Skeletal muscle satellite cell (primary cell): Measurements from ENCODE around the gene CD63. TPM values are rescaled to one million over a fixed set of nuclear protein-coding genes. Genes with fewer than 3 reads are reported as not detected.
"Not testable (repeated sequence)": the region's sequence is repeated elsewhere in the genome, so short reads cannot be mapped to it uniquely, and the experiment has no call there.

ENCODE experiments used
- H3K27me3 ChIP-seq: 2 replicates; pipeline ENCODE4 v1.7.0; 2013; ENCODE audit warnings: low read length; ENCODE audit not compliant: control insufficient read depth, insufficient read depth
- H3K36me3 ChIP-seq: 2 replicates; pipeline ENCODE4 v1.7.0; 2013; ENCODE audit warnings: mild to moderate bottlenecking, control low read depth, low read length; ENCODE audit not compliant: insufficient read depth
- H3K4me1 ChIP-seq: 2 replicates; pipeline ENCODE4 v1.7.0; 2013; ENCODE audit warnings: low read length; ENCODE audit not compliant: control insufficient read depth, insufficient read depth
- H3K4me2 ChIP-seq: 2 replicates; pipeline ENCODE4 v1.7.0; 2013; ENCODE audit warnings: mild to moderate bottlenecking, low read length
- H3K4me3 ChIP-seq: 2 replicates; pipeline ENCODE4 v1.7.0; 2013; ENCODE audit warnings: low read length
- H3K9ac ChIP-seq: 2 replicates; pipeline ENCODE4 v1.7.0; 2013; ENCODE audit warnings: mild to moderate bottlenecking, low read depth, low read length, moderate library complexity
- H3K9me3 ChIP-seq: replicated peaks from 2 replicates; pipeline ENCODE4 v1.7.0; 2013; ENCODE audit warnings: mild to moderate bottlenecking, control low read depth, low read length
- total RNA-seq: library from RNA; depleted of rRNA; stranded (reverse); fragments of >200 nt; gene quantifications from 2 replicates; pipeline ENCODE4 v1.2.3, GENCODE V29; 2012; rRNA removed

The CD63 gene
- total RNA-seq, result 1,390 and 1,764 TPM in 2 replicates

DNA sequence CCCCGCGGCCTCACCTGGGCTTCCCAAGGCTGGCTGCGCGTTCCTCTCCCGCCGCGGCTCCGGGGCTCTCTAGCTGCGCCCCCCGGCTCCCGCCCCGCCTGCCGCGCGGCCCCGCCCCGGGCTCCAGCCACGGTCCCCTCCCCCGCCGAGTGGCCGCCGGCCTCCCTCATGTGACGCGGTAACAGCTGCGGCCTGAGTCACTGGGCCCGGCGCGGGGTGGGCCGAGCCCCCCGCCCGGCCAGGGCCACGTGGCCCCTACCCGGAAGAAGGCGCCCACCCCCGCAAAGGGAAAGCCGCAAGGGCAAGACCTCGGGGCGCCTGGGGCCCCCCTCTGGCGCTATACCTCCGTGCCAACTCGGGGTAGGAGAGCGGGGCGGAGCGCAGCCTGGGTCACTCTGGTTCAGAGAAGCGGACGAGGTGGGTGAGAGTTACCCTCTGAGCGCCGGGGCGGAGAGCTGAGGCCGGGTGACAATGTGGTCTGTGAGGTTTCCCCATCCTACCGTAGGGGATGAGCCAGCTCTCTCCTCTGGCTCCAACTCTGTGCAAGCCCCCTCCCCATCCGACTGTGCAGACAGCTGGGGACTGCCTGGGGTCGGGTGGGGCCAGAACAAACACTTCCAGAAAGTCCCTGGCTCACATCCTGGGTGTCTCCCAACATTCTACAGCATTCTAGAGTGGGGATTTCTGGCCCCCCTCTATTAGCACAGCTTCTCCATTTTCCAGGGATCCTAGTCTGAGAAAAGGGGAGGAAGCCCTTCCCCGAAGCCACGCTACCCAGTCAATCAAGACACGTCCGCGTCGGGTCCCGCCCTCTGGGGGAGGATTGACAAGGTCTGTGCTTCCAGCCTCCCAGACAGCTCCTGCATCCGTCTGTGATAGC, at the start of gene CD63:
TSS of gene CD63 (minus strand) at position 71 of the 880 bp plus-strand sequence. CDS start 668 bp downstream, outside the sequence.
- H3K4me2 ChIP-seq, result peak within 1 kb of the TSS; percentile 98
- peaks cover 37% of the 10 kb centered on the region for H3K4me1 ChIP-seq
- peaks cover 39% of the 10 kb centered on the region for H3K36me3 ChIP-seq
- H3K4me3 ChIP-seq, result peak within 1 kb of the TSS; percentile 81
- no peaks in the 10 kb centered on the region for H3K27me3 ChIP-seq
- no peaks in the 10 kb centered on the region for H3K9me3 ChIP-seq
- H3K9ac ChIP-seq, result peak within 1 kb of the TSS; percentile 95

DNA sequence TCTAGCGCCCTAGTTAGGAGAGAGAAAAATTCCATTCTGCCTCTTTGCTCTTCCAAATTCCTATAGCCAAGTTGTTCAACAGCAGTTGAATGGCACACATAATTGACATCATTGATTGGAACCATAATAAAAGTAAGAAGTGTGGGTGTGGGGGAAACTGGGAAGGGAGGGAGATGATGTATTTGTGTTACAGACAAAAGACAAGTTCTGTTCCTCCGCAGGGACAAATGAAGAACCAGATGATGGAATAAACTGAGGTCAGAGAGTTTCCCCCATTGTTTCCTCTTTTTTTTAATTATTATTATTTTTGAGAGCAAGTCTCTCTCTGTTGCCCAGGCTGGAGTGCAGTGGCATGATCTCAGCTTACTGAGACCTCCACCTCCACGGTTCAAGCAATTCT, 49.0 kb upstream of the CD63 start:
- no peak overlapping the region for H3K4me3 ChIP-seq
- H3K27me3 ChIP-seq, result no peaks in the 10 kb centered on the region
- peaks cover 44% of the 10 kb centered on the region for H3K36me3 ChIP-seq
- H3K9me3 ChIP-seq, result no peaks in the 10 kb centered on the region
- H3K9ac ChIP-seq, result no peak overlapping the region
- H3K4me1 ChIP-seq, result no peaks in the 10 kb centered on the region
- H3K4me2 ChIP-seq, result no peak overlapping the region

- no peaks in the 10 kb centered on the region for H3K27me3 ChIP-seq
- no peak overlapping the region for H3K4me2 ChIP-seq
- no peak overlapping the region for H3K9ac ChIP-seq
- no peaks in the 10 kb centered on the region for H3K4me1 ChIP-seq
- H3K9me3 ChIP-seq, result no peaks in the 10 kb centered on the region
- H3K4me3 ChIP-seq, result no peak overlapping the region
- H3K36me3 ChIP-seq, result peaks cover 33% of the 10 kb centered on the region
Measured at GRCh38 chr12:55771736-55772135, 42.9 kb upstream of the CD63 start.

DNA sequence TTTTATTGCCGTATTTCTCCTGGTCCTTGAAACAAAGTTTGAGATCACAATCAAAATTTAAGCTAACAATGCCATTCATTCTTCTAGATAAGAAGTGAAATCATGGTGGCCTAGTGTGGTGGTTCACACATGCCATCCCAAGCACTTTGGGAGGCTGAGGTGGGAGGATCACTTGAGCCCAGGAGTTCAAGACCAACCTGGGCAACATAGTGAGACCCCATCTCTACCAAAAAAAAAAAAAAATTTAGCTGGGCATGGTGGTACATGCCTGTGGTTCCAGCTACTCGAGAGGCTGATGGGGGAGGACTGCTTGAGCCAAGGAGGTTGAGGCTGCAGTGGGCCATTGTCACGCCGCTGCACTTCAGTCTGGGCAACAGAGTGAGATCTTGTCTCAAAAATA, 38.3 kb upstream of the CD63 start:
- H3K27me3 ChIP-seq, result no peaks in the 10 kb centered on the region
- no peaks in the 10 kb centered on the region for H3K4me1 ChIP-seq
- H3K4me2 ChIP-seq, result no peak overlapping the region
- no peaks in the 10 kb centered on the region for H3K9me3 ChIP-seq
- H3K9ac ChIP-seq, result no peak overlapping the region
- no peak overlapping the region for H3K4me3 ChIP-seq
- H3K36me3 ChIP-seq, result peaks cover 40% of the 10 kb centered on the region

DNA sequence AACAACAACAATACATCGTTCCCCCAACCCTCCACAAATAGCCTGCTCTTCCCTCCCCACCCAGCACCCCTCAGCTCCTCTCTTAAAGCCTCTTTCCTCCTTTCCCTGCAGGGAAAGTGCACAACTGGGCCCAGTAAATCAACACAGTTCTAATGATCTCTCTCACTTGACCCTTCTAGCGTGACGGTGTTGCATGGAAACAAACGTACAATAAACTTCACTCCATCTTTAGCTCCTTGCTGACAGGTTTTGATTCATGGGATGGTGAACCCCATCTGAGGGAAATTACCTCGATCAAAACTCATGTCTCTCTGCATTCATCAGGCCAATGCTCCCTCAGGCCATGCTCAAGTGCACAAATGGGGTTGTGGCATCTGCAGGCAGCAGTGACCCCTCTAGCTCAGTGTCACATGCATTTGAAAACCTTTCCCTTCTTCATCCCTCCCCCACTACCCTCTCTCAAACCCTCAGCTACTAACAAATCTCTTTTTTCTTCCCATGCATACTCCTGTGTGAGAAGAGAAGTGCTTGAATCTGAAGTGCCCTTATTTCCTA, 37.0 kb upstream of the CD63 start:
- Histone ChIP-seq H3K4me2 (no peak overlapping the region), H3K4me1 (no peaks in the 10 kb centered on the region), H3K9me3 (no peaks in the 10 kb centered on the region), H3K4me3 (no peak overlapping the region), H3K36me3 (peaks cover 35% of the 10 kb centered on the region), H3K27me3 (no peaks in the 10 kb centered on the region), H3K9ac (no peak overlapping the region)

DNA sequence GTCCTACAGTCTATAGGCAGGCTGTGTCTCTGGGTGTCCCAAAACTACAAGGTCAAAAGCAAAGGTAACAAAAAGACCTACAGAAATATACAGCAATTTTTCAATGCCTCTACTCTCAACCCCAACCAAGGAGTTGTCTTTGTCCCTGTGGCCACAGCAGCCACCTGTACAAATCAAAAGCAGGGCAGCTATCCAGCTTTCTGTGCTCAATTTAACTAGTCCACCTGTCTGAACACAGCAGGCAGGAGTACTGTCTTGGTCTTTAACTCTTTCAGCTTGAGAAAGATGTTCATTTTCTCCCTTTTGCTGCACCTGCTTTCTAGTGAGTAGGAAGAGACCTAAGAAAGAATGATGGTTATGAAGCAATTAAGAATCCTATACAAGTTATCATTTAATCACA, 33.8 kb upstream of the CD63 start:
- no peak overlapping the region for H3K9ac ChIP-seq
- H3K36me3 ChIP-seq, result peaks cover 46% of the 10 kb centered on the region
- no peaks in the 10 kb centered on the region for H3K27me3 ChIP-seq
- H3K9me3 ChIP-seq, result no peaks in the 10 kb centered on the region
- H3K4me3 ChIP-seq, result no peak overlapping the region
- no peaks in the 10 kb centered on the region for H3K4me1 ChIP-seq
- H3K4me2 ChIP-seq, result no peak overlapping the region

DNA sequence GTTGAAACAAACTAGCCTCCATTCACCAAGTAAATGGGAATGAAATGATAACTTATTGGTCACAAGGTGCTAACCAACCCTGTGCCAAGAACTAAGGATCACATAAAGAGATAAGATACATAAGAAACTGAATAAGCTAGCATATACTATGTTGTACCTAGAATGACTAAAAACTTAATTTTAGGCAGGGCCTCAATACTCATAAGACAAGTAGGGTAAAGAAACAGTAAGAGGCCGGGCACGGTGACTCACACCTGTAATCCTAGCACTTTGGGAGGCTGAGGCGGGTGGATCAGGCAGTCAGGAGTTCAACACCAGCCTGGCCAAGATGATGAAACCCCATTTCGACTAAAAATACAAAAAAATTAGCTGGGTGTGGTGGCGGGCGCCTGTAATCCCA, 31.9 kb upstream of the CD63 start:
- Histone ChIP-seq H3K27me3 (no peaks in the 10 kb centered on the region), H3K9me3 (no peaks in the 10 kb centered on the region), H3K36me3 (peaks cover 57% of the 10 kb centered on the region), H3K9ac (no peak overlapping the region), H3K4me2 (no peak overlapping the region), H3K4me3 (no peak overlapping the region), H3K4me1 (no peaks in the 10 kb centered on the region)

- peaks cover 73% of the 10 kb centered on the region for H3K36me3 ChIP-seq
Measured at GRCh38 chr12:55758575-55758974, 29.8 kb upstream of the CD63 start.

GRCh38 chr12:55757701-55758100, 28.9 kb upstream of the CD63 start:
- H3K4me1 ChIP-seq, result no peaks in the 10 kb centered on the region
- H3K27me3 ChIP-seq, result no peaks in the 10 kb centered on the region
- no peak overlapping the region for H3K4me2 ChIP-seq
- no peaks in the 10 kb centered on the region for H3K9me3 ChIP-seq
- H3K4me3 ChIP-seq, result no peak overlapping the region
- peaks cover 75% of the 10 kb centered on the region for H3K36me3 ChIP-seq
- H3K9ac ChIP-seq, result no peak overlapping the region

More at GRCh38 chr12:55758575-55758974, 29.8 kb upstream of the CD63 start:
- H3K4me3 ChIP-seq, H3K27me3 ChIP-seq, H3K4me1 ChIP-seq, H3K9me3 ChIP-seq, H3K9ac ChIP-seq, H3K4me2 ChIP-seq: not testable (repeated sequence)

GRCh38 chr12:55755246-55755645, 26.4 kb upstream of the CD63 start:
- Histone ChIP-seq H3K4me1 (no peaks in the 10 kb centered on the region), H3K4me3 (no peak overlapping the region), H3K9ac (no peak overlapping the region), H3K27me3 (no peaks in the 10 kb centered on the region), H3K4me2 (no peak overlapping the region), H3K36me3 (peaks cover 84% of the 10 kb centered on the region), H3K9me3 (no peaks in the 10 kb centered on the region)

DNA sequence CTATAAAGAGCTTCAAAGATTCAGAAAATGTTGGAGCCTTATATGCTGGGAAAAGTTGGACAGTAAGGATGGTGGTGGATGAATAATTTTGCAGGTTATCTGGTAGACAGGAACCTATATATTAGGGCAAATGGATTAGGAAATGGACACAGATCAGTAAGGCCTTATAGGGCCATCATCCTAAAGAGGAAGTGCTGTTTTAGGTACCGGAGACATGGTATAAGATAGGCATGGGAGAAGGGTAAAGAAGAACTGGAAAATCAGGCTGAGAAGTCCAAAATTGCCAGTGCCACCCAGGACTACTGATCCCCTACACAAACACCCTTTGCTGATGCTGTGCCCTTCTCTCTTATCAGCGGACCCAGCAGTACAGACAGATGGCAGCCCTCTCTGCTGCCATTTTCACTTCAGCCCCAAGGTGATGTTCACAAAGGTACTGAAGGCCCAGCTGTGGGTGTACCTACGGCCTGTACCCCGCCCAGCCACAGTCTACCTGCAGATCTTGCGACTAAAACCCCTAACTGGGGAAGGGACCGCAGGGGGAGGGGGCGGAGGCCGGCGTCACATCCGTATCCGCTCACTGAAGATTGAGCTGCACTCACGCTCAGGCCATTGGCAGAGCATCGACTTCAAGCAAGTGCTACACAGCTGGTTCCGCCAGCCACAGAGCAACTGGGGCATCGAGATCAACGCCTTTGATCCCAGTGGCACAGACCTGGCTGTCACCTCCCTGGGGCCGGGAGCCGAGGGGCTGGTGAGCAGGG, 19.6 kb upstream of the CD63 start:
- Histone ChIP-seq H3K9ac (no peak overlapping the region), H3K4me3 (no peak overlapping the region), H3K36me3 (peaks cover 35% of the 10 kb centered on the region), H3K27me3 (no peaks in the 10 kb centered on the region), H3K4me1 (peaks cover 19% of the 10 kb centered on the region), H3K4me2 (no peak overlapping the region), H3K9me3 (no peaks in the 10 kb centered on the region)
